Ishikawa (cell line): Measurements from ENCODE around the gene MBTPS1.

ENCODE experiments used
- CEBPB ChIP-seq: IDR thresholded peaks from 2 replicates; pipeline ENCODE4 v1.6.1; 2012
- CREB1 ChIP-seq: IDR thresholded peaks from 2 replicates; pipeline ENCODE4 v1.6.1; 2012; ENCODE audit warnings: low read depth
- EGR1 ChIP-seq: IDR thresholded peaks from 2 replicates; pipeline ENCODE4 v1.6.1; 2012
- EP300 ChIP-seq: IDR thresholded peaks from 2 replicates; pipeline ENCODE4 v1.6.1; 2012; ENCODE audit warnings: borderline replicate concordance
- RAD21 ChIP-seq: IDR thresholded peaks from 2 replicates; pipeline ENCODE4 v1.6.1; 2012; ENCODE audit warnings: low read depth
- REST ChIP-seq: IDR thresholded peaks from 2 replicates; pipeline ENCODE4 v1.6.1; 2012; ENCODE audit warnings: low read depth, mild to moderate bottlenecking
- TAF1 ChIP-seq: IDR thresholded peaks from 2 replicates; pipeline ENCODE4 v1.6.1; 2012; ENCODE audit warnings: low read depth, mild to moderate bottlenecking
- TCF12 ChIP-seq: IDR thresholded peaks from 2 replicates; pipeline ENCODE4 v1.6.1; 2012; ENCODE audit warnings: low read depth
- TEAD4 ChIP-seq: IDR thresholded peaks from 2 replicates; pipeline ENCODE4 v1.6.1; 2012
- TF ChIP-seq, protein P1 (sequence below): IDR thresholded peaks from 2 replicates; pipeline ENCODE4 v1.6.1; 2012

DNA sequence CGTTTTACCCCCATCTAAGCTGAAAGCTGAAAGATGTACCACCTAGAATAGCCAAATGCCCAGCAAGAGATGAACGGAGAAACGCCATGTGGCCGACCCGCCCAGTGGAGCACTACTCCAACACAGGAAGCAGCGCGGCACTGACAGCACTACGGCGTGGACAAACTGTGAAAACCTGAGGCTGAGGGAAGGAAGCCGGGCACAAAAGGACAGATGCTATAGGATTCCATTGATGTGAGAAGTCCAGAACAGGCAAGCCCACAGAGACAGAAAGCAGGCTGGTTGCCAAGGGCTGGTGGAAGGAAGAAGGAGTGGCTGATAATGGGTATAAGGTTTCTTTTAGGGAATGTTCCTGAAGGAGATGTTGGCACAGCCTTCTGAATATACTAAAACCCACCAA lies 44.7 kb downstream of the MBTPS1 start:
- TF ChIP-seq, protein P1, sequence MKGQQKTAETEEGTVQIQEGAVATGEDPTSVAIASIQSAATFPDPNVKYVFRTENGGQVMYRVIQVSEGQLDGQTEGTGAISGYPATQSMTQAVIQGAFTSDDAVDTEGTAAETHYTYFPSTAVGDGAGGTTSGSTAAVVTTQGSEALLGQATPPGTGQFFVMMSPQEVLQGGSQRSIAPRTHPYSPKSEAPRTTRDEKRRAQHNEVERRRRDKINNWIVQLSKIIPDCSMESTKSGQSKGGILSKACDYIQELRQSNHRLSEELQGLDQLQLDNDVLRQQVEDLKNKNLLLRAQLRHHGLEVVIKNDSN: no peak
- TF ChIP-seq CEBPB (no peak), CREB1 (no peak), RAD21 (no peak), TCF12 (no peak), EP300 (no peak), TEAD4 (no peak), EGR1 (no peak), REST (no peak), TAF1 (no peak)
